Transverse colon (tissue), 4 donors: Measurements from ENCODE around the gene ACER3. TPM values are rescaled to one million over a fixed set of nuclear protein-coding genes. Genes with fewer than 3 reads are reported as not detected.

ENCODE experiments used
- total RNA-seq, 4 donors: library from RNA; depleted of rRNA; stranded (reverse); fragments of >200 nt; gene quantifications; one replicate each; pipeline ENCODE4 v1.1.0, GENCODE V29; 2016

Gene ACER3
- total RNA-seq, 4 donors from 2014 or later = 8.8 to 72.2 (median 29.4) TPM

Other genes starting within 250 kb of the ACER3 start
- gene LRRC32, start 190.2 kb upstream of the ACER3 start, total RNA-seq = 10 to 100 TPM in 1 of 4 donors, 1 to 10 TPM in 3; 5.1 to 11.5 (median 9.1) TPM
- gene TSKU, start 77.6 kb upstream of the ACER3 start, total RNA-seq = 10 to 100 TPM; 32.0 to 80.7 (median 63.4) TPM
- gene B3GNT6, start 173.5 kb downstream of the ACER3 start, total RNA-seq = 10 to 100 TPM; 64.7 to 88.1 (median 72.0) TPM
- gene CAPN5, start 206.1 kb downstream of the ACER3 start, total RNA-seq = 100 to 1,000 TPM; 210 to 290 (median 214) TPM
- gene OMP, start 241.9 kb downstream of the ACER3 start, total RNA-seq = 100 to 1,000 TPM in 1 of 4 donors, 10 to 100 TPM in 3; 16.0 to 126 (median 49.4) TPM